Liver (tissue), 9 donors: ENCODE results near the gene ECSCR. TPM values are rescaled to one million over a fixed set of nuclear protein-coding genes. Genes with fewer than 3 reads are reported as not detected.

Experiments
- DNase-seq: peaks from one replicate; pipeline ENCODE4 v3.0.0-alpha.2; 2017; ENCODE audit warnings: low spot score
- H3K27ac ChIP-seq, 2 donors: one replicate each; pipeline ENCODE4 v1.7.0; 2013; ENCODE audit warnings: inconsistent platforms in 2 of 2, low read length in 2 of 2, control low read depth in 1 of 2, low read depth in 1 of 2, mild to moderate bottlenecking in 1 of 2
- H3K27me3 ChIP-seq, 4 donors: one replicate each; pipeline versions ENCODE4 v1.6.1 to v1.7.0; 2013; ENCODE audit warnings: low read length in 3 of 4, inconsistent platforms in 1 of 4, mild to moderate bottlenecking in 1 of 4, moderate library complexity in 1 of 4; ENCODE audit not compliant: control insufficient read depth in 4 of 4, insufficient read depth in 4 of 4
- H3K36me3 ChIP-seq, 4 donors: one replicate each; pipeline versions ENCODE4 v1.6.1 to v1.7.0; 2013; ENCODE audit warnings: low read length in 3 of 4, mild to moderate bottlenecking in 3 of 4, low read depth in 1 of 4, moderate library complexity in 1 of 4; ENCODE audit not compliant: control insufficient read depth in 4 of 4, insufficient read depth in 3 of 4
- H3K4me1 ChIP-seq, 4 donors: one replicate each; pipeline versions ENCODE4 v1.6.1 to v1.7.0; 2013; ENCODE audit warnings: low read length in 3 of 4, mild to moderate bottlenecking in 3 of 4, moderate library complexity in 1 of 4; ENCODE audit not compliant: control insufficient read depth in 4 of 4, insufficient read depth in 4 of 4
- H3K4me3 ChIP-seq, 3 donors: one replicate each; pipeline versions ENCODE4 v1.6.1 to v1.7.0; 2013; ENCODE audit warnings: low read length in 3 of 3, control low read depth in 1 of 3, low read depth in 1 of 3, mild to moderate bottlenecking in 1 of 3
- H3K9ac ChIP-seq, 2 donors: one replicate each; pipeline ENCODE4 v1.7.0; 2013; ENCODE audit warnings: low read length in 2 of 2, mild to moderate bottlenecking in 2 of 2, moderate library complexity in 2 of 2, control low read depth in 1 of 2, low read depth in 1 of 2
- H3K9me3 ChIP-seq, 4 donors: one replicate each; pipeline versions ENCODE4 v1.6.1 to v1.7.0; 2013; ENCODE audit warnings: low read length in 3 of 4; ENCODE audit not compliant: control insufficient read depth in 4 of 4
- CTCF ChIP-seq: fragments of 150-350 bp; IDR thresholded peaks from 2 replicates; pipeline ENCODE4 v1.5.1; 2017; ENCODE audit warnings: improper control_type of control experiment, low read depth, low read length; ENCODE audit not compliant: missing input control
- FOXA1 ChIP-seq: IDR thresholded peaks from 2 replicates; pipeline ENCODE4 v1.6.1; 2016; ENCODE audit warnings: antibody characterized with exemption
- GABPA ChIP-seq, 2 donors: IDR thresholded peaks in 1 of 2; conservative IDR thresholded peaks in 1 of 2; 2 replicates each; pipeline ENCODE4 v1.6.1; 2016; ENCODE audit warnings: antibody characterized with exemption in 2 of 2, mild to moderate bottlenecking in 1 of 2, moderate library complexity in 1 of 2
- HNF4A ChIP-seq, 2 donors: conservative IDR thresholded peaks; 2 replicates each; pipeline ENCODE4 v1.6.1; 2016; ENCODE audit warnings: antibody characterized with exemption in 2 of 2, mild to moderate bottlenecking in 2 of 2
- HNF4G ChIP-seq: IDR thresholded peaks from 2 replicates; pipeline ENCODE4 v1.6.1; 2016; ENCODE audit warnings: antibody characterized with exemption
- JUND ChIP-seq, 2 donors: IDR thresholded peaks; 2 replicates each; pipeline ENCODE4 v1.6.1; 2016; ENCODE audit warnings: antibody characterized with exemption in 2 of 2
- MAX ChIP-seq: IDR thresholded peaks from 2 replicates; pipeline ENCODE4 v1.6.1; 2016; ENCODE audit warnings: antibody characterized with exemption
- RXRA ChIP-seq, 2 donors: IDR thresholded peaks; 2 replicates each; pipeline ENCODE4 v1.6.1; 2017 to 2018; ENCODE audit warnings: antibody characterized with exemption in 2 of 2, mild to moderate bottlenecking in 1 of 2
- TAF1 ChIP-seq: conservative IDR thresholded peaks from 2 replicates; pipeline ENCODE4 v1.6.1; 2016; ENCODE audit warnings: antibody characterized with exemption, mild to moderate bottlenecking
- ZBTB33 ChIP-seq: IDR thresholded peaks from 2 replicates; pipeline ENCODE4 v1.6.1; 2016; ENCODE audit warnings: antibody characterized with exemption
- WGBS: extraction: QIAGEN DNeasy Blood & Tissue Kit; methylation state at CpG from one replicate; pipeline ENCODE4 v1.1.7; 2013; 5-methylcytosine and 5-hydroxymethylcytosine counted together
- polyA plus RNA-seq, 2 donors: library from polyadenylated mRNA; stranded (reverse) in 1 of 2; unstranded in 1 of 2; fragments of 200-250 nt in 1 of 2; fragments of >200 nt in 1 of 2; fragmentation: Nextera tagmentation in 1 of 2; extraction: Ambion mirVana in 1 of 2; gene quantifications; one replicate each; pipeline versions ENCODE4 v1.2.1 to v1.2.3, GENCODE V29; 2013 to 2015
- total RNA-seq, 2 donors: library from RNA; depleted of rRNA; stranded (reverse); fragments of >200 nt; gene quantifications; one replicate each; pipeline ENCODE4 v1.2.3, GENCODE V29; 2014
- donor health status: healthy.
- donor health status: healthy.
- donor health status: healthy.
- donor health status: healthy.
- donor health status: healthy.

ECSCR gene
- total and polyA plus RNA-seq, 4 donors: 3.2 to 4.9 (median 3.5) TPM

- DNase-seq: no peak
- 78% methylated on average over 8 of the region's 8 CpGs for WGBS
Measured at GRCh38 chr5:139473105-139473504, 10.6 kb upstream of the ECSCR start.

GRCh38 chr5:139472386-139473030 is 10.0 kb upstream of the ECSCR start:
- no peak overlapping the region for H3K9ac ChIP-seq
- H3K4me1 ChIP-seq: peaks cover 0 to 5% (median 0%) of the 10 kb centered on the region in 4 donors
- no peak for DNase-seq
- no peaks in the 10 kb centered on the region for H3K9me3 ChIP-seq
- no peak overlapping the region for H3K27ac ChIP-seq
- TF ChIP-seq CTCF (no peak), FOXA1 (no peak)
- WGBS: 90% methylated on average over 15 of the region's 15 CpGs
- H3K4me3 ChIP-seq: no peak overlapping the region
- H3K27me3 ChIP-seq: no peaks in the 10 kb centered on the region
- H3K36me3 ChIP-seq: no peaks in the 10 kb centered on the region

More at GRCh38 chr5:139473105-139473504, 10.6 kb upstream of the ECSCR start:
- TF ChIP-seq CTCF (no peak), HNF4G (no peak), TAF1 (no peak), GABPA (IDR thresholded peaks at IDR 0.05 in 1 of 2, conservative IDR thresholded peaks at IDR 0.05 in 1 of 2) (no peak), RXRA (IDR thresholded peaks at IDR 0.05) (no peak), ZBTB33 (no peak), JUND (IDR thresholded peaks at IDR 0.05) (no peak), MAX (no peak), HNF4A (conservative IDR thresholded peaks at IDR 0.05) (no peak)
- H3K4me1 ChIP-seq: peaks cover 0 to 5% (median 0%) of the 10 kb centered on the region in 4 donors
- H3K9ac ChIP-seq: no peak overlapping the region
- H3K36me3 ChIP-seq: no peaks in the 10 kb centered on the region
- H3K27ac ChIP-seq: peak overlapping the region in 1 of 2 donors; percentile 4
- H3K9me3 ChIP-seq: no peaks in the 10 kb centered on the region
- no peak overlapping the region for H3K4me3 ChIP-seq
- no peaks in the 10 kb centered on the region for H3K27me3 ChIP-seq
